Measurements from ENCODE around the gene ALDOC. TPM values are rescaled to one million over a fixed set of nuclear protein-coding genes. Genes with fewer than 3 reads are reported as not detected.

ALDOC gene
- total and polyA plus RNA-seq, 4 donors, result 40.1 to 131 (median 94.8) TPM

DNA sequence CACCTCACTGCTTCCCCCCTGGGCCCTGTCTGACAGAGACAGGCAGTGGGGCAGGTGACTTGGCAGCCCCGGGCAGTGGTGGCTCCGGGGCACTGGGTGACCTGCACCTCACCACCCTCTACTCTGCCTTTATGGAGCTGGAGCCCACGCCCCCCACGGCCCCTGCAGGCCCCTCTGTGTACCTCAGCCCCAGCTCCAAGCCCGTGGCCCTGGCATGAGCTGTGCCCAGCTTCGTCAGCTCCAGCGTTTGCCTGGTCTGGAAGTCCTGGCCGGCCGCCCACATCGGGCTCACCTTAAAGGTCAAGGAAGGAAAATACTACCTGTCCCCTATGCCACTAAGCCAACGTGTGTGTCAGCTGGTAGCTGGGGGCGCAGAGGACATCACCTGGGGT lies 39.5 kb downstream of the ALDOC start:
- no peak overlapping the region for H3K4me3 ChIP-seq (ENCODE audit: low read depth in 1 of 3, low read length in 3 of 3)
- TF ChIP-seq YY1 (IDR thresholded peaks at IDR 0.05), result no peak
- no peak for TF ChIP-seq HNF4G (IDR thresholded peaks at IDR 0.05)
- no peak for TF ChIP-seq ZBTB33 (IDR thresholded peaks at IDR 0.05)
- TF ChIP-seq GABPA (IDR thresholded peaks at IDR 0.05 in 1 of 2, conservative IDR thresholded peaks at IDR 0.05 in 1 of 2), result no peak
- TF ChIP-seq, protein P1, sequence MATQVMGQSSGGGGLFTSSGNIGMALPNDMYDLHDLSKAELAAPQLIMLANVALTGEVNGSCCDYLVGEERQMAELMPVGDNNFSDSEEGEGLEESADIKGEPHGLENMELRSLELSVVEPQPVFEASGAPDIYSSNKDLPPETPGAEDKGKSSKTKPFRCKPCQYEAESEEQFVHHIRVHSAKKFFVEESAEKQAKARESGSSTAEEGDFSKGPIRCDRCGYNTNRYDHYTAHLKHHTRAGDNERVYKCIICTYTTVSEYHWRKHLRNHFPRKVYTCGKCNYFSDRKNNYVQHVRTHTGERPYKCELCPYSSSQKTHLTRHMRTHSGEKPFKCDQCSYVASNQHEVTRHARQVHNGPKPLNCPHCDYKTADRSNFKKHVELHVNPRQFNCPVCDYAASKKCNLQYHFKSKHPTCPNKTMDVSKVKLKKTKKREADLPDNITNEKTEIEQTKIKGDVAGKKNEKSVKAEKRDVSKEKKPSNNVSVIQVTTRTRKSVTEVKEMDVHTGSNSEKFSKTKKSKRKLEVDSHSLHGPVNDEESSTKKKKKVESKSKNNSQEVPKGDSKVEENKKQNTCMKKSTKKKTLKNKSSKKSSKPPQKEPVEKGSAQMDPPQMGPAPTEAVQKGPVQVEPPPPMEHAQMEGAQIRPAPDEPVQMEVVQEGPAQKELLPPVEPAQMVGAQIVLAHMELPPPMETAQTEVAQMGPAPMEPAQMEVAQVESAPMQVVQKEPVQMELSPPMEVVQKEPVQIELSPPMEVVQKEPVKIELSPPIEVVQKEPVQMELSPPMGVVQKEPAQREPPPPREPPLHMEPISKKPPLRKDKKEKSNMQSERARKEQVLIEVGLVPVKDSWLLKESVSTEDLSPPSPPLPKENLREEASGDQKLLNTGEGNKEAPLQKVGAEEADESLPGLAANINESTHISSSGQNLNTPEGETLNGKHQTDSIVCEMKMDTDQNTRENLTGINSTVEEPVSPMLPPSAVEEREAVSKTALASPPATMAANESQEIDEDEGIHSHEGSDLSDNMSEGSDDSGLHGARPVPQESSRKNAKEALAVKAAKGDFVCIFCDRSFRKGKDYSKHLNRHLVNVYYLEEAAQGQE (IDR thresholded peaks at IDR 0.05), result no peak
- no peak for TF ChIP-seq RXRA (IDR thresholded peaks at IDR 0.05)
- TF ChIP-seq MAX (IDR thresholded peaks at IDR 0.05), result no peak
- no peak for TF ChIP-seq HNF4A (conservative IDR thresholded peaks at IDR 0.05)
- TF ChIP-seq, protein P2, sequence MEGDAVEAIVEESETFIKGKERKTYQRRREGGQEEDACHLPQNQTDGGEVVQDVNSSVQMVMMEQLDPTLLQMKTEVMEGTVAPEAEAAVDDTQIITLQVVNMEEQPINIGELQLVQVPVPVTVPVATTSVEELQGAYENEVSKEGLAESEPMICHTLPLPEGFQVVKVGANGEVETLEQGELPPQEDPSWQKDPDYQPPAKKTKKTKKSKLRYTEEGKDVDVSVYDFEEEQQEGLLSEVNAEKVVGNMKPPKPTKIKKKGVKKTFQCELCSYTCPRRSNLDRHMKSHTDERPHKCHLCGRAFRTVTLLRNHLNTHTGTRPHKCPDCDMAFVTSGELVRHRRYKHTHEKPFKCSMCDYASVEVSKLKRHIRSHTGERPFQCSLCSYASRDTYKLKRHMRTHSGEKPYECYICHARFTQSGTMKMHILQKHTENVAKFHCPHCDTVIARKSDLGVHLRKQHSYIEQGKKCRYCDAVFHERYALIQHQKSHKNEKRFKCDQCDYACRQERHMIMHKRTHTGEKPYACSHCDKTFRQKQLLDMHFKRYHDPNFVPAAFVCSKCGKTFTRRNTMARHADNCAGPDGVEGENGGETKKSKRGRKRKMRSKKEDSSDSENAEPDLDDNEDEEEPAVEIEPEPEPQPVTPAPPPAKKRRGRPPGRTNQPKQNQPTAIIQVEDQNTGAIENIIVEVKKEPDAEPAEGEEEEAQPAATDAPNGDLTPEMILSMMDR (IDR thresholded peaks at IDR 0.05; ENCODE audit: low read depth, low read length, missing input control), result no peak
- no peak for TF ChIP-seq RAD21 (IDR thresholded peaks at IDR 0.05)
- TF ChIP-seq EGR1 (IDR thresholded peaks at IDR 0.05; ENCODE audit: low read depth in 2 of 2), result no peak
- no peak for TF ChIP-seq SP1 (IDR thresholded peaks at IDR 0.05)
- H3K9me3 ChIP-seq (ENCODE audit: control insufficient read depth in 4 of 4, low read length in 3 of 4), result no peaks in the 10 kb centered on the region
- no peaks in the 10 kb centered on the region for H3K4me1 ChIP-seq (ENCODE audit: control insufficient read depth in 4 of 4, insufficient read depth in 4 of 4, low read length in 3 of 4)
- H3K9ac ChIP-seq (ENCODE audit: low read depth in 1 of 2, low read length in 2 of 2), result no peak overlapping the region
- WGBS, result 75% methylated on average over 12 of the region's 12 CpGs
- no peak for DNase-seq (ENCODE audit: low spot score)
- H3K27ac ChIP-seq (ENCODE audit: low read depth in 1 of 2, low read length in 2 of 2), result no peak overlapping the region
- no peaks in the 10 kb centered on the region for H3K27me3 ChIP-seq (ENCODE audit: control insufficient read depth in 4 of 4, insufficient read depth in 4 of 4, low read length in 3 of 4)
- no peaks in the 10 kb centered on the region for H3K36me3 ChIP-seq (ENCODE audit: control insufficient read depth in 4 of 4, insufficient read depth in 3 of 4, low read depth in 1 of 4, low read length in 3 of 4)

GRCh38 chr17:28536532-28537218 lies 40.0 kb downstream of the ALDOC start:
- no peaks in the 10 kb centered on the region for H3K9me3 ChIP-seq (ENCODE audit: control insufficient read depth in 4 of 4, low read length in 3 of 4)
- no peaks in the 10 kb centered on the region for H3K36me3 ChIP-seq (ENCODE audit: control insufficient read depth in 4 of 4, insufficient read depth in 3 of 4, low read depth in 1 of 4, low read length in 3 of 4)
- H3K27ac ChIP-seq (ENCODE audit: low read depth in 1 of 2, low read length in 2 of 2), result no peak overlapping the region
- H3K9ac ChIP-seq (ENCODE audit: low read depth in 1 of 2, low read length in 2 of 2), result no peak overlapping the region
- no peak overlapping the region for H3K4me3 ChIP-seq (ENCODE audit: low read depth in 1 of 3, low read length in 3 of 3)
- no peaks in the 10 kb centered on the region for H3K27me3 ChIP-seq (ENCODE audit: control insufficient read depth in 4 of 4, insufficient read depth in 4 of 4, low read length in 3 of 4)
- 65% methylated on average over 9 of the region's 9 CpGs for WGBS
- H3K4me1 ChIP-seq (ENCODE audit: control insufficient read depth in 4 of 4, insufficient read depth in 4 of 4, low read length in 3 of 4), result no peaks in the 10 kb centered on the region
- DNase-seq (ENCODE audit: low spot score), result no peak
- no peak for TF ChIP-seq NR2F2 (IDR thresholded peaks at IDR 0.05)
- TF ChIP-seq FOXA1 (IDR thresholded peaks at IDR 0.05), result no peak
- TF ChIP-seq RAD21 (IDR thresholded peaks at IDR 0.05), result no peak
- TF ChIP-seq, protein P1 (IDR thresholded peaks at IDR 0.05), result no peak
- TF ChIP-seq, protein P2 (IDR thresholded peaks at IDR 0.05; ENCODE audit: low read depth, low read length, missing input control), result no peak
- no peak for TF ChIP-seq HNF4G (IDR thresholded peaks at IDR 0.05)
- TF ChIP-seq EGR1 (IDR thresholded peaks at IDR 0.05; ENCODE audit: low read depth in 2 of 2), result no peak
- TF ChIP-seq JUND (IDR thresholded peaks at IDR 0.05), result no peak
- no peak for TF ChIP-seq TAF1 (conservative IDR thresholded peaks at IDR 0.05)
- no peak for TF ChIP-seq HNF4A (conservative IDR thresholded peaks at IDR 0.05)
- TF ChIP-seq, protein P3, sequence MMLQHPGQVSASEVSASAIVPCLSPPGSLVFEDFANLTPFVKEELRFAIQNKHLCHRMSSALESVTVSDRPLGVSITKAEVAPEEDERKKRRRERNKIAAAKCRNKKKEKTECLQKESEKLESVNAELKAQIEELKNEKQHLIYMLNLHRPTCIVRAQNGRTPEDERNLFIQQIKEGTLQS (IDR thresholded peaks at IDR 0.05), result no peak

Data from liver (tissue), 9 donors.